ENCODE results near the gene CKAP4.
A peak's percentile ranks its signal among the peaks of the same experiment; 100 is the strongest.

The CKAP4 gene

DNA sequence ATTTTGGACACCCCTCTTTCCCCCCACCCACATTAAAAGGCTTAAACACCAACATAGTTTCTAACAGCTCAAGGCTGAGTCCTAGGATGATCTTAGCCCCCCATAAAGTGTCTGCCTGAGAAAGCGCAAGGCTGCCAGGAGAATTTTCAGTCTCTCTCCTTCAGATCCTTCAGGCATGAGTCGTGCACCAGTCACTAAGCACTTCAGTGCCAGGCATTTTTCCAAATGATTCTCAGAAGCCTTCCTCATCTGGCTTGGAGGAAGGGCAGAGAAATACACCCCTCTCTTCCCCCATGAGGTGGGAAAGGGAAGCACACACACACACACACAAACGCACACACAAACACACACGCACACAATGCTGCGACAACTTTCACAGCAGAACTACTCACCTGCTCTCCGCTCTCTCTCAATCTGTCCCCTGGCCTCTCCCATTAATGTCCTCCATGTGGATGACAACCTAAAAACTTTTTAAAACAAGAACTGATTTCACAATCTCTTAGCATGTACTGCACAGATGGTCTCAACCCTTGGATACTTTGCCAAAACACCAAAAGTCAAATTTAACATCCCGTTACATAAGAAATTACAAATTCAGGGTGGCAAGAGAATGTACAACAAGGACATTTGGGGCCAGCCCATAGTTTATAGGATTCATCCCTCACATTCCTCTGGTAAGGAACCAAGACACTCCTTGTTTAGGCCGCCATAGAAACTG is 49.8 kb downstream of the CKAP4 start:
- DNase-seq (ENCODE audit: low spot score): peak; percentile 49

DNA sequence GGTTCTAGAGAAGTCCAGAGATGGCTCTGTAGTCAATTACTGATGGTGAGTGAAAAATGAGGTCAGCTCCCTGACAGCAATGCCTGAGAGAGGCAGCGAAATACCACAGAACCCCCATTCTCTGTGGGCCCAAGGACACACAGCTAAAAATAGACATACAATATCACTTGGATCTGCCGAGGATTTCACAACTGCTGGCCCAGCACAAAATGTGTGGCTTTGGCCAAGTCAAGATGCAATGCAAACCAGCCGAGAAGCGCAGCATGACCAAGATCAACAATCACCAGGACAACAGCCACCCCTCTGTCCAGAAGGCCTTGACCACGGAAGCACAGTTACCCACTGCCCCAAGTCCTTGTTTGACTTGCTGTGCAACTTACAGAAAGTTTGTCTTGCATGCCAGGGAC is 52.2 kb downstream of the CKAP4 start:
- DNase-seq (ENCODE audit: low spot score): no peak

DNA sequence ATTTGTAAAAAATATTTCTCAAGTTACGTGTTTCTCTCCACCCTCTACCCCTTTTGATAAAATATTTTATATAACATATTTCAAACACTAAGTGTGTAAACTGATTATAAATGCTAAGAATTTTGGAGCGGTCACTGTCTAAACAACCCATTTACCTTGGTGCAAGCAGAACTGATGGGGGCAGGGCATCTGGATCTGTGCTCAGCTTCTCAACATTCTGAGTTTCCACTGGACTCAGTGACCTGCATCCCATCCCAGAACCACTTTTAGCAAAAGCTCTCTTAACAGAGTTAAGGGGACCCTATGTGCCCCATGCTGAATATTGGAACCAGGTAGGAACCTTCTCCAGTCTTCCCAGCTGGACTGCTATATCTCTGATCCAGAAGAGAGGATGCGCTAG is 53.5 kb downstream of the CKAP4 start:
- DNase-seq (ENCODE audit: low spot score): no peak

DNA sequence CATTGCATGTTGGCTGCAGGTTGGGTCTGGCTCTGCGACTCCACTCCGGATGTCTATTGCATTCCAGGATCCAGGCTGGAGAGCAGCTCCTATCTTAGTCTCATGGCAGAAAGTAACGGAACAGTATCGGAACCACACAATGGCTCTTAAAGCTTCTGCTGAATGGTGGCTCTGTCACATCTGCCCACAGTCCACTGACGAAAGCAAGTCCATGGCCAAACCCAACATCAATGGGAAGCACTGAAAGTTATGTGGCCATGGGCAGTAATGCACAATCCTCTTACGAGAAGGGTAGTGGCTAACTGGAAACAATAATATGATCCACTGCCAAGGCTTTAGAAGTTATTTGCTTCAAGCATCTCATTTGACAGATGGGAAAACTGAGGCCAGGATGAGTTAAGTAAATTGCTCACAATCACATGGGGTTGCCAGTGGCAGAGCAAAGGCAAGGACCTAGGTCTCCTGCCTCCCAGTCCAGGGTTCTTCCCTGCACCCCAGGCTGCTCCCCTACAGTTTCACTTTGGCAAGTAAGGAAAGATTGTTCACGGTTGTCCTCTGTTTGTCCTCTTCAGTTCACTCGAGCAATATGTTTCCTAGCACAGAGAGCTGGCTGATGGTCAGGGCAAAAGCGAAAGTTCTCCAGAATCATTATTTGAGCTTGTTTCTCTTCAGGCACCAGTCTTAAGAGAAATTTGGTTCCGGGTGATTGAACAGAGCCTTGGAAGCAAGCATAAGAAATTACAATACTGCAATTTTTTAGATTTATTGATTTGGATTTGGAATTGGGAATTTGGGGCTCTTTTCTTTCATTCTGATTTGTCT is 54.2 kb downstream of the CKAP4 start:
- DNase-seq (ENCODE audit: low spot score): no peak

DNA sequence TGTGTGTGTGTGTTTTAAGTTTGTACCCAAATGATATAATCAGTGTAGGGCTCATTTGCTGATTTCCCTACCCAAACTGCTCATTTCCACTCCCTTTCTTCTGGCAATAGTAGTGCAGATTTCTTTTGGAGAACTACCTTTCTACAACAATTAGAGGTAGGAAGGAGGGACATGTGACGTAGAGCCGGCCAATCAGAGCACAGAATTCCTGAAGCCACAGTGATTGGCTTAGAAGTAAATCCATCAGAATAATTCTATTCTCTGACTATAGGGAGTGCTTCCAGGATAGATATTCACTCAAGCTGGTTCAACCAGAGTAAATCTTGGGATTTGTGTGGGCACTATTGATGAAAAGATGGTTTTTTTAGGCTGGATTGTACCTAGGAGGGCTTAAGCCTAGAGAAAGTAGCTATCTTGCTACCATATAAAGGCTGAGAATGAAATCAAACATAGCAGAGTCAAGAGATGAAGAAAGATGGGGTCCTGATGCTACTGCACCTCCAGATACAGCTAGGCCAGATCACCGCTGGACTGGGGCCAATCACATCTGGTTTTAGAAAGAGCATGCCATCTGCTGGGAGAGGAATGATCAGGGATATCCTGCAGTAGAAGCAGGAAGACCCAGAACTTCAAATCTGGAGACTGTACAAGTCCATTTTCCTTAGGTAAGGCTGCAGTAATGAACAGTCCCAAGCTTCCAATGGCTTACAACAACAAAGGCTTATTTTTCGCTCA is 55.0 kb downstream of the CKAP4 start:
- DNase-seq (ENCODE audit: low spot score): no peak

DNA sequence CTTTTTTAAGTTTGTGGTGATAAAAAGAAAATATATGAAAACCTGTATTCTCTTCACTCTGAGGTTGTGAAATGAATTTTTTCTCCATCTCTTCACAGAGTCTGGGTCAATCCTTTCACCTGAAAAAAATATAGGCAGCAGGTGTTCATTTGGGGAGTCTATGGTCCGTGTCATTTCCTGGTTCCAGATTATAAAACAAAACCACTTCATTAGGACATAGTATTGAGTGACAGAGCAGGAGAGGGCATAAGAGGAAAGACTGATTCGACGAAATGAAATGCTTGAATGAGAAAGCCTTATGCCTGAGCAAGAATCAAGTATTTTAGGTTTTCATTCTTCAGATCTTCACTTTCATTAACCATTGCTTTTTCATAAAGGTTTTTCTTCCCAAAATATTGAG is 57.2 kb downstream of the CKAP4 start:
- no peak for DNase-seq (ENCODE audit: low spot score)

DNA sequence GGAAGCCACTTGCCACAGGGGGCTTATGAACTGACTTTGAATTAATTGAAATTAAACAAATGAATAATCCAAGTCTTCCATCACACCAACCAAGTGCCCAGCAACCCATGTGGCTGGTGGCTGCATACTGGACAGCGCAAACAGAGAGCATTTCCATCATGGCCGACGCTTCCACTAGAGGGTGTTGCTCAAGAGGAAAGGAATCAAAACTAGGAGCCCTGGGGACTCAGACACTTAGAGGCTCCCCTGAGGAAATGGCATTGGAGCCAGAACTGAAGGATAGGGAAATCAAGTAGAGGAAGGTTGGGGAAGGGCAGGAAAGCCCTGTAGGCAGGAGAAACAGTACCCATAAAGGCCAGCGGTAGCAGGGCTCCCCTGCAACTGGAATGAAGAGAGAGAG is 58.5 kb downstream of the CKAP4 start:
- no peak for DNase-seq (ENCODE audit: low spot score)

DNA sequence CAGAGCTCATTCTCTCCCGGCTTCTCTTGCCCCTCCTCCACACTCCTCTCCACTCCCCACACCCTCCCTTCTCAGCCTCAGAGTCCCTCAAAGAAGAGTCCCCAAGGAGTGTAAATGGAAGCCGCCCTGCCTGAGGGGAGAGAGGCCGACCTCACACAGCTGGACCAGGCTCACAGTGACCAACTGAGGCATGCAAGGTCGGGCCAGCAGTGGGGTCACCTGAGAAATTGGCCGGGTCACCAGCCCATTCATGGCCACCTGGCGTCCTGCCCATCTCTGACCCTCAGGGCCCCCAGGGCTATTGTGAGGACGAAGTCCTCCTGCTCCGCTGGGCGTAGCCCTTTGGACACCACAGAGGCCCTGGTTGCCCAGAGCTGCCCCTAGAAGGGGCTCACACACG is 59.6 kb downstream of the CKAP4 start:
- no peak for DNase-seq (ENCODE audit: low spot score)

Measured in kidney capillary endothelial cell (primary cell).